Astrocyte of the spinal cord (primary cell): ENCODE data around the gene TMEM132D.

Experiments used
- DNase-seq: peaks from one replicate; pipeline ENCODE4 v3.0.0; 2011; ENCODE audit warnings: low read depth, low spot score
- H3K4me3 ChIP-seq: 2 replicates; pipeline ENCODE4 v1.5.1; 2011; ENCODE audit warnings: low read depth, mild to moderate bottlenecking, low read length, moderate library complexity
- CTCF ChIP-seq: IDR thresholded peaks from 2 replicates; pipeline ENCODE4 v1.5.1; 2012; ENCODE audit warnings: low read depth, mild to moderate bottlenecking, low read length, inconsistent platforms
- in situ Hi-C: cut with HindIII; loops from 2 replicates; pipeline ENCODE4 v1.10.0; 2017; ENCODE audit warnings: low sequenced_read_pairs

The TMEM132D gene

GRCh38 chr12:129903956-129904829 is at the start of gene TMEM132D:
TMEM132D (minus strand) TSS chr12:129904025.
- H3K4me3 ChIP-seq, result peak within 1 kb of the TSS; percentile 38
- in situ Hi-C loops, result no loop called here
- peak; percentile 16 for DNase-seq
- no peak for TF ChIP-seq CTCF

GRCh38 chr12:129949651-129950050 is 45.8 kb upstream of the TMEM132D start:
- TF ChIP-seq CTCF, result no peak
- in situ Hi-C loops, result no loop called here
- no peak overlapping the region for H3K4me3 ChIP-seq

GRCh38 chr12:129941618-129942017 is 37.8 kb upstream of the TMEM132D start:
- TF ChIP-seq CTCF, result no peak
- H3K4me3 ChIP-seq, result no peak overlapping the region
- in situ Hi-C loops, result no loop called here
- no peak for DNase-seq

More at GRCh38 chr12:129949651-129950050, 45.8 kb upstream of the TMEM132D start:
- no peak for DNase-seq

- no peak for DNase-seq
- H3K4me3 ChIP-seq, result no peak overlapping the region
- no peak for TF ChIP-seq CTCF
- in situ Hi-C loops, result no loop called here
Measured at GRCh38 chr12:129938089-129938488, 34.3 kb upstream of the TMEM132D start.

GRCh38 chr12:129937426-129937825 is 33.6 kb upstream of the TMEM132D start:
- H3K4me3 ChIP-seq, result no peak overlapping the region
- no peak for DNase-seq
- in situ Hi-C loops, result no loop called here
- no peak for TF ChIP-seq CTCF

GRCh38 chr12:129928643-129929042 is 24.8 kb upstream of the TMEM132D start:
- DNase-seq, result no peak
- H3K4me3 ChIP-seq, result no peak overlapping the region
- TF ChIP-seq CTCF, result no peak
- in situ Hi-C loops, result no loop called here
